ENCODE data around the gene FEM1A. TPM values are rescaled to one million over a fixed set of nuclear protein-coding genes. Genes with fewer than 3 reads are reported as not detected.

Gene FEM1A
- total RNA-seq, 1 experiment from 2014 or later = 13.4 TPM

DNA sequence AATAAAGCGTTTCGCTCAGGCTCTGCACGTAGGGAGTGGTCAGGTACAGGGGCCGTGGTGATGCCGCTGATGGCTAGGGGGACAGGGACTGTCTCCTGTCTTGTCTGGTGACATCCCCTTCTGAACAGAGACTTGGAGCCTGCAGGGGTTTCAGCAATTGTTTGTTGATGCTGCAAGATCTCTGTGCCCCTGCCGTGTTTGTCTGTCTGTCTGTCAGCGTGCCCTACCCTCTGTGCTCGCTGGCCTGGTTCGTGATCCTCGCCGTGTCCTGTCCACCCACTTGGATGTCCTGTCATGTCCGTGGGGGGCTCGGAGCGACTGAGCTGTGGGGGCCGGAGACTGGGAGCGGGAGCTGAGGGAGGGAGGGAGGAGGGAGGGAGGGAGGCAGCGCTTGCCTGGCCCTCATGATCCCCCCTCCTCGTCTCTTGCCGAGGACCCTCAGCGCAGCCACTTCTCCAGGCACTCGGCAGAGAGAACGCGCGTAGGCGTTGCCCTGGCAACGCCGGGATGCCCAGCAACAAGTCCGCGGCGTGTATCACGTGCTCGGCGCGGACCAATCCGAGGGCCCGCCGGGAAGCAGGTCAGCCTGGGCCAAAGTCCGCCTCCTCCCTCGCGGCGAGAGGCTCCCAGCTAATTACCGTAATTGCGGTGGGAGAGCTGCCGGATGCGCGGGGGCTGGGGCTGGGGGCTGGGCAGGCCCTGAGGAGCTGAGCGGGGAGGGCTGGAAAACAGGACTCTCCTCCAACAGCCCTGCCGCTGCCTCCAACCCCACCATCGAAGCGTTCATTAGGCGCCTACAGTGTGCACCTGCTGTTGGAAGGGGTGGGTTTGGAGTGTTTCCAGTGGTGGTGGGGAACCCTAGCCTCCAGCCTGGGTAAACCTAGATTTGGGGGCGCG, 31.9 kb upstream of the FEM1A start:
- H3K27me3 ChIP-seq (ENCODE audit: control insufficient read depth, insufficient read depth, low read length) = no peaks in the 10 kb centered on the region
- peak overlapping the region; percentile 43 to 57 for H3K4me3 ChIP-seq (ENCODE audit: low read depth in 2 of 2, low read length in 2 of 2)
- TF ChIP-seq SIN3A (IDR thresholded peaks at IDR 0.05; ENCODE audit: borderline replicate concordance, insufficient read depth, low read depth, low read length) = peak; percentile 85; the same call in 1 of the 2 replicates
- TF ChIP-seq TCF7L2 (IDR thresholded peaks at IDR 0.05; ENCODE audit: low read depth, low read length) = no peak
- H3K36me3 ChIP-seq (ENCODE audit: control insufficient read depth, insufficient read depth, low read length) = no peaks in the 10 kb centered on the region
- intact Hi-C loops (cut with micrococcal nuclease; ENCODE audit: unreplicated experiment) (no loop called here), in situ Hi-C loops (cut with HindIII; ENCODE audit: low pct_unique_long_range_greater_than_20kb, low sequenced_read_pairs) (no loop called here)
- peak; percentile 95 for ATAC-seq
- POLR2A ChIA-PET = no interaction called here
- H3K4me1 ChIP-seq (ENCODE audit: control insufficient read depth, insufficient read depth, low read length) = no peaks in the 10 kb centered on the region
- H3K9me3 ChIP-seq (ENCODE audit: control insufficient read depth, insufficient read depth, low read depth, low read length) = no peaks in the 10 kb centered on the region
- DNase-seq (ENCODE audit: low read depth, low spot score) = peak; percentile 24
- CTCF ChIA-PET = no interaction called here
- H3K27ac ChIP-seq (ENCODE audit: low read length) = no peak overlapping the region
- no TSS peak for BruUV-seq (replicated peaks)

DNA sequence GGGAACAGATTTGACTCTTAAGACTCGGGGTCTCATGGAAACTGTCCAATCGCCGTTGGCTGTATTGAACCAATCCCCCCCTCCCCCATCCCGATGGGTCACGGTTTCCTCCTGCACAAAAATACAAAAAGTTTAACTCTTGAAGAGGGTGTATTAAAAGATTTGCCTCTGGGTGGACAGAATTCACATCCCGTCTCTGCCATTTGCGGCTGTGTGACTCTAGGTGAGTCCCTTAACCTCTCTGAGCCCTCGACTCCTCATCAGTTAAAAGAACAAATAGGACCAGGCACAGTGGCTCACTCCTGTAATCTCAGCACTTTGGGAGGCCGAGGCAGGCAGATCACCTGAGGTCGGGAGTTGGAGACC, 31.3 kb upstream of the FEM1A start:
- intact Hi-C loops (cut with micrococcal nuclease; ENCODE audit: unreplicated experiment) = no loop called here
- Histone ChIP-seq H3K27me3 (ENCODE audit: control insufficient read depth, insufficient read depth, low read length) (no peaks in the 10 kb centered on the region), H3K9me3 (ENCODE audit: control insufficient read depth, insufficient read depth, low read depth, low read length) (no peaks in the 10 kb centered on the region), H3K4me3 (ENCODE audit: low read depth in 2 of 2, low read length in 2 of 2) (peak overlapping the region; percentile 43 to 57), H3K27ac (ENCODE audit: low read length) (no peak overlapping the region), H3K36me3 (ENCODE audit: control insufficient read depth, insufficient read depth, low read length) (no peaks in the 10 kb centered on the region), H3K4me1 (ENCODE audit: control insufficient read depth, insufficient read depth, low read length) (no peaks in the 10 kb centered on the region)
- BruUV-seq (replicated peaks) = no TSS peak
- POLR2A ChIA-PET = no interaction called here
- ATAC-seq (no peak), DNase-seq (ENCODE audit: low read depth, low spot score) (no peak)
- CTCF ChIA-PET = no interaction called here
- TF ChIP-seq, protein P1, sequence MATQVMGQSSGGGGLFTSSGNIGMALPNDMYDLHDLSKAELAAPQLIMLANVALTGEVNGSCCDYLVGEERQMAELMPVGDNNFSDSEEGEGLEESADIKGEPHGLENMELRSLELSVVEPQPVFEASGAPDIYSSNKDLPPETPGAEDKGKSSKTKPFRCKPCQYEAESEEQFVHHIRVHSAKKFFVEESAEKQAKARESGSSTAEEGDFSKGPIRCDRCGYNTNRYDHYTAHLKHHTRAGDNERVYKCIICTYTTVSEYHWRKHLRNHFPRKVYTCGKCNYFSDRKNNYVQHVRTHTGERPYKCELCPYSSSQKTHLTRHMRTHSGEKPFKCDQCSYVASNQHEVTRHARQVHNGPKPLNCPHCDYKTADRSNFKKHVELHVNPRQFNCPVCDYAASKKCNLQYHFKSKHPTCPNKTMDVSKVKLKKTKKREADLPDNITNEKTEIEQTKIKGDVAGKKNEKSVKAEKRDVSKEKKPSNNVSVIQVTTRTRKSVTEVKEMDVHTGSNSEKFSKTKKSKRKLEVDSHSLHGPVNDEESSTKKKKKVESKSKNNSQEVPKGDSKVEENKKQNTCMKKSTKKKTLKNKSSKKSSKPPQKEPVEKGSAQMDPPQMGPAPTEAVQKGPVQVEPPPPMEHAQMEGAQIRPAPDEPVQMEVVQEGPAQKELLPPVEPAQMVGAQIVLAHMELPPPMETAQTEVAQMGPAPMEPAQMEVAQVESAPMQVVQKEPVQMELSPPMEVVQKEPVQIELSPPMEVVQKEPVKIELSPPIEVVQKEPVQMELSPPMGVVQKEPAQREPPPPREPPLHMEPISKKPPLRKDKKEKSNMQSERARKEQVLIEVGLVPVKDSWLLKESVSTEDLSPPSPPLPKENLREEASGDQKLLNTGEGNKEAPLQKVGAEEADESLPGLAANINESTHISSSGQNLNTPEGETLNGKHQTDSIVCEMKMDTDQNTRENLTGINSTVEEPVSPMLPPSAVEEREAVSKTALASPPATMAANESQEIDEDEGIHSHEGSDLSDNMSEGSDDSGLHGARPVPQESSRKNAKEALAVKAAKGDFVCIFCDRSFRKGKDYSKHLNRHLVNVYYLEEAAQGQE (IDR thresholded peaks at IDR 0.05; ENCODE audit: insufficient read depth in 1 of 2, low read depth in 2 of 2, low read length in 1 of 2) = no peak
- TF ChIP-seq, protein P2, sequence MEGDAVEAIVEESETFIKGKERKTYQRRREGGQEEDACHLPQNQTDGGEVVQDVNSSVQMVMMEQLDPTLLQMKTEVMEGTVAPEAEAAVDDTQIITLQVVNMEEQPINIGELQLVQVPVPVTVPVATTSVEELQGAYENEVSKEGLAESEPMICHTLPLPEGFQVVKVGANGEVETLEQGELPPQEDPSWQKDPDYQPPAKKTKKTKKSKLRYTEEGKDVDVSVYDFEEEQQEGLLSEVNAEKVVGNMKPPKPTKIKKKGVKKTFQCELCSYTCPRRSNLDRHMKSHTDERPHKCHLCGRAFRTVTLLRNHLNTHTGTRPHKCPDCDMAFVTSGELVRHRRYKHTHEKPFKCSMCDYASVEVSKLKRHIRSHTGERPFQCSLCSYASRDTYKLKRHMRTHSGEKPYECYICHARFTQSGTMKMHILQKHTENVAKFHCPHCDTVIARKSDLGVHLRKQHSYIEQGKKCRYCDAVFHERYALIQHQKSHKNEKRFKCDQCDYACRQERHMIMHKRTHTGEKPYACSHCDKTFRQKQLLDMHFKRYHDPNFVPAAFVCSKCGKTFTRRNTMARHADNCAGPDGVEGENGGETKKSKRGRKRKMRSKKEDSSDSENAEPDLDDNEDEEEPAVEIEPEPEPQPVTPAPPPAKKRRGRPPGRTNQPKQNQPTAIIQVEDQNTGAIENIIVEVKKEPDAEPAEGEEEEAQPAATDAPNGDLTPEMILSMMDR (IDR thresholded peaks at IDR 0.05) = no peak
- no peak for TF ChIP-seq TCF7L2 (IDR thresholded peaks at IDR 0.05; ENCODE audit: low read depth, low read length)
- no peak for TF ChIP-seq POLR2AphosphoS5 (IDR thresholded peaks at IDR 0.05; ENCODE audit: low read depth, low read length)
- no peak for TF ChIP-seq SIN3A (IDR thresholded peaks at IDR 0.05; ENCODE audit: borderline replicate concordance, insufficient read depth, low read depth, low read length)
- in situ Hi-C loops (cut with HindIII; ENCODE audit: low pct_unique_long_range_greater_than_20kb, low sequenced_read_pairs) = no loop called here

DNA sequence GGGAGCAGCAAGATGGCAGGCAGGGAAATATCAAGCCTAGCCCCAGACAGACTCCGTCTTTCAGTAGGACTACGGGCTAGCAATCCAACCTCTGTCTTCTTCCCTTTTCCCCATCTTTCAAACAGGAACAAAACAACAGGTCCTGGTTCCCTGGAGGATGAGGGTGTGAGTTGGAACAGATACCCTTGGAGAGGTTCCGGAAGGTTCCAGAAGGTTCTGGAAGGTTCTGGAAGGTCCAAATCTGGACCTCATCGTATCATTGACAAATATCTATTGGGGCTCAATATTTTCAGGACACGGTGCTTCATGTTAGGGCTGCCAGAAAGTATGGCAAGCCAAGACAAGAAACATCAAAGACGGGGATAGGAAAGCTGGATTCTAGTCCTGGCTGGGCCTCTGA, 28.5 kb upstream of the FEM1A start:
- Histone ChIP-seq H3K4me1 (ENCODE audit: control insufficient read depth, insufficient read depth, low read length) (no peaks in the 10 kb centered on the region), H3K27ac (ENCODE audit: low read length) (no peak overlapping the region), H3K36me3 (ENCODE audit: control insufficient read depth, insufficient read depth, low read length) (no peaks in the 10 kb centered on the region), H3K9me3 (ENCODE audit: control insufficient read depth, insufficient read depth, low read depth, low read length) (no peaks in the 10 kb centered on the region), H3K4me3 (ENCODE audit: low read depth in 2 of 2, low read length in 2 of 2) (no peak overlapping the region), H3K27me3 (ENCODE audit: control insufficient read depth, insufficient read depth, low read length) (no peaks in the 10 kb centered on the region)
- TF ChIP-seq, protein P2 (IDR thresholded peaks at IDR 0.05) = no peak
- TF ChIP-seq, protein P1 (IDR thresholded peaks at IDR 0.05; ENCODE audit: insufficient read depth in 1 of 2, low read depth in 2 of 2, low read length in 1 of 2) = no peak
- ATAC-seq (no peak), DNase-seq (ENCODE audit: low read depth, low spot score) (no peak)
- ChIA-PET POLR2A (no interaction called here), CTCF (interaction anchor here (0.5 kb wide), 1 partner anchor 633 kb away, joined by 3 read pairs; no protein-coding TSS in a partner anchor)
- no TSS peak for BruUV-seq (replicated peaks)
- intact Hi-C loops (cut with micrococcal nuclease; ENCODE audit: unreplicated experiment) (no loop called here), in situ Hi-C loops (cut with HindIII; ENCODE audit: low pct_unique_long_range_greater_than_20kb, low sequenced_read_pairs) (no loop called here)
